B cell (primary cell): ENCODE data around the gene CDK5RAP1. TPM values are rescaled to one million over a fixed set of nuclear protein-coding genes. Genes with fewer than 3 reads are reported as not detected.

Experiments
- ATAC-seq: fragments of 200-7000 bp; cut with Tn5 transposase; one replicate; pipeline ENCODE4 v1.10.0; 2021; ENCODE audit warnings: low read depth, mild to moderate bottlenecking, moderate number of reproducible peaks, moderate library complexity
- CTCF ChIA-PET: fragments of 350-600 bp; sonication (Branson Sonifier 250); formaldehyde crosslinking; loops from one replicate; lab custom pipeline; 2021; ENCODE audit warnings: antibody characterized with exemption, inconsistent platforms; lab: Charles Lee
- POLR2A ChIA-PET: fragments of 350-600 bp; sonication (Branson Sonifier 250); formaldehyde crosslinking; loops from one replicate; lab custom pipeline; 2021; ENCODE audit warnings: antibody characterized with exemption; lab: Charles Lee
- DNase-seq: peaks from one replicate; pipeline ENCODE4 v3.0.0; 2013
- H2AFZ ChIP-seq: 2 replicates; pipeline ENCODE4 v1.6.1; 2012; ENCODE audit warnings: mild to moderate bottlenecking, low read depth, low read length; ENCODE audit not compliant: insufficient read depth, poor library complexity, severe bottlenecking
- H3K27ac ChIP-seq, 2 donors: 1 replicate in 1 of 2; 2 replicates in 1 of 2; pipeline ENCODE4 v1.5.1; 2012 to 2013; ENCODE audit warnings: low read length in 2 of 2, mild to moderate bottlenecking in 2 of 2, moderate library complexity in 1 of 2
- H3K27me3 ChIP-seq, 4 experiments: fragments of 200-600 bp in 1 of 4; sonication (generic) in 1 of 4; replicated peaks in 1 of 4; 1 replicate in 2 of 4; 2 replicates in 2 of 4; pipeline versions ENCODE4 v1.6.1 to v1.7.0; 2013 to 2016; ENCODE audit warnings: low read length in 3 of 4, mild to moderate bottlenecking in 2 of 4, mixed read lengths in 1 of 4, moderate library complexity in 1 of 4; ENCODE audit not compliant: insufficient read depth in 4 of 4, control insufficient read depth in 3 of 4; ENCODE audit errors: control extremely low read depth in 1 of 4
- H3K36me3 ChIP-seq, 2 experiments: replicated peaks in 1 of 2; 1 replicate in 1 of 2; 2 replicates in 1 of 2; pipeline versions ENCODE4 v1.6.1 to v1.7.1; 2013; ENCODE audit warnings: low read length in 1 of 2; ENCODE audit not compliant: insufficient read depth in 2 of 2, control insufficient read depth in 1 of 2; ENCODE audit errors: control extremely low read depth in 1 of 2, extremely low read depth in 1 of 2
- H3K4me1 ChIP-seq, 2 donors: fragments of 200-600 bp in 1 of 2; sonication (generic) in 1 of 2; 1 replicate in 1 of 2; 2 replicates in 1 of 2; pipeline versions ENCODE4 v1.5.1 to v1.6.1; 2013 to 2017; ENCODE audit warnings: low read length in 2 of 2; ENCODE audit not compliant: control insufficient read depth in 2 of 2, insufficient read depth in 2 of 2
- H3K4me2 ChIP-seq: replicated peaks from 2 replicates; pipeline ENCODE3; 2012; ENCODE audit warnings: mild to moderate bottlenecking, low read depth, low read length; ENCODE audit not compliant: poor library complexity, severe bottlenecking
- H3K4me3 ChIP-seq, 5 experiments: fragments of 200-600 bp in 1 of 5; sonication (generic) in 1 of 5; 1 replicate in 3 of 5; 2 replicates in 2 of 5; pipeline versions ENCODE4 v1.5.1 to v1.7.0; 2011 to 2016; ENCODE audit warnings: low read length in 4 of 5, mild to moderate bottlenecking in 4 of 5, low read depth in 2 of 5, control low read depth in 1 of 5, moderate library complexity in 1 of 5; ENCODE audit not compliant: insufficient read depth in 1 of 5; ENCODE audit errors: control extremely low read depth in 1 of 5, extremely low read depth in 1 of 5
- H3K79me2 ChIP-seq: fragments of 200-600 bp; sonication (generic); one replicate; pipeline ENCODE4 v1.6.0; 2016; ENCODE audit warnings: low read length; ENCODE audit not compliant: control insufficient read depth, insufficient read depth
- H3K9ac ChIP-seq: fragments of 200-600 bp; sonication (generic); 2 replicates; pipeline ENCODE4 v1.6.1; 2017; ENCODE audit warnings: mild to moderate bottlenecking, low read length, moderate library complexity
- H3K9me3 ChIP-seq, 3 donors: one replicate each; pipeline versions ENCODE4 v1.6.1 to v1.7.1; 2013; ENCODE audit warnings: low read length in 2 of 3; ENCODE audit not compliant: control insufficient read depth in 2 of 3, insufficient read depth in 1 of 3; ENCODE audit errors: control extremely low read depth in 1 of 3
- H4K20me1 ChIP-seq: 2 replicates; pipeline ENCODE4 v1.6.0; 2012; ENCODE audit warnings: mild to moderate bottlenecking, low read length; ENCODE audit not compliant: insufficient read depth, control insufficient read depth, poor library complexity, severe bottlenecking
- H3K27ac Mint-ChIP-seq: one replicate; pipeline ENCODE4 v1.8.0; 2021; ENCODE audit warnings: mixed read lengths
- H3K27me3 Mint-ChIP-seq: one replicate; pipeline ENCODE4 v1.8.0; 2021; ENCODE audit warnings: mixed read lengths
- H3K4me1 Mint-ChIP-seq: one replicate; pipeline ENCODE4 v1.8.0; 2021; ENCODE audit warnings: mixed read lengths
- H3K4me3 Mint-ChIP-seq: one replicate; pipeline ENCODE4 v1.8.0; 2021; ENCODE audit warnings: mixed read lengths
- H3K9me3 Mint-ChIP-seq: one replicate; pipeline ENCODE4 v1.8.0; 2022; ENCODE audit warnings: mixed read lengths; ENCODE audit not compliant: insufficient read depth
- EZH2 ChIP-seq: IDR thresholded peaks from 2 replicates; pipeline ENCODE4 v1.6.1; 2012; ENCODE audit warnings: borderline replicate concordance, low read depth, mild to moderate bottlenecking, moderate library complexity, low read length; ENCODE audit not compliant: insufficient read depth, poor library complexity, severe bottlenecking
- WGBS: methylation state at CpG from one replicate; pipeline ENCODE4 v1.1.5; 2013; ENCODE audit warnings: missing lambda C conversion rate; ENCODE audit not compliant: insufficient coverage; 5-methylcytosine and 5-hydroxymethylcytosine counted together
- intact Hi-C: fragments of 100-400 bp; cut with micrococcal nuclease; formaldehyde crosslinking; loops from one replicate; pipeline ENCODE4 v1.10.0; 2022
- polyA plus RNA-seq: library from polyadenylated mRNA; depleted of rRNA; stranded (reverse); fragments of >200 nt; gene quantifications from 2 replicates; pipeline ENCODE4 v1.2.3, GENCODE V29; 2012
- total RNA-seq, 2 donors: library from RNA; stranded (reverse); fragments of 120-200 nt in 1 of 2; gene quantifications; 1 replicate in 1 of 2; 2 replicates in 1 of 2; pipeline versions ENCODE4 v1.2.3 to v1.2.4, GENCODE V29; 2013 to 2022
- TF ChIP-seq, protein P1 (sequence below): fragments of 200-600 bp; IDR thresholded peaks from one replicate; pipeline ENCODE4 v1.8.0; 2022; ENCODE audit warnings: antibody characterized with exemption, mild to moderate bottlenecking

Gene CDK5RAP1
- total and polyA plus RNA-seq, 2 donors (not counting 1 experiment from before 2014, with no cell fraction given), result 50.4 to 60.5 TPM

DNA sequence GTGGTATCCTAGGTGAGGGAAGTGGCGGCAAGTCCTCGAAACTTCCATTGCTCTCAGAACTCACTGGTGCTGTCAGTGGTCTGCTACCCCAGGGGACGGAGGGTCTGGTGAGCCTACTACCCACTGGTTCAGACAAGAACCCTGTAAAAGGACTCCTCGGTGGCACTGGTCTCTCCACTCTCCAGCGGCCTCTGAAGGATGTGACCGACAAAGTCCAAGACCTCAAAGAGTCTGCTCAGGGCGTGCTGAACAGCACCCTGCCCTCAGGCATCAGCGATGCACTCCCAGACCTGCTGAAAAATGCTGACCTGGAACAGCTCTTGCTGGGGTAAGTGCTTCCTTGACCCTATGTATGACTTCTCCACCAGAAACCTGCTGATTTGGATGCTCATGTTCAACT is 51.8 kb downstream of the CDK5RAP1 start:
- no peak overlapping the region for H3K27ac Mint-ChIP-seq
- H3K4me3 Mint-ChIP-seq, result no peak overlapping the region
- no peaks in the 10 kb centered on the region for H3K27me3 Mint-ChIP-seq
- Histone ChIP-seq H3K4me2 (no peak overlapping the region), H3K9me3 (no peaks in the 10 kb centered on the region), H3K27ac (no peak overlapping the region), H3K4me3 (no peak overlapping the region), H3K4me1 (peaks cover 7 to 9% of the 10 kb centered on the region in 2 donors), H3K27me3 (no peaks in the 10 kb centered on the region), H3K79me2 (no peaks in the 10 kb centered on the region), H2AFZ (no peak overlapping the region), H3K36me3 (peaks cover 0 to 7% of the 10 kb centered on the region in 2 experiments), H3K9ac (no peak overlapping the region), H4K20me1 (no peaks in the 10 kb centered on the region)
- TF ChIP-seq, protein P1, sequence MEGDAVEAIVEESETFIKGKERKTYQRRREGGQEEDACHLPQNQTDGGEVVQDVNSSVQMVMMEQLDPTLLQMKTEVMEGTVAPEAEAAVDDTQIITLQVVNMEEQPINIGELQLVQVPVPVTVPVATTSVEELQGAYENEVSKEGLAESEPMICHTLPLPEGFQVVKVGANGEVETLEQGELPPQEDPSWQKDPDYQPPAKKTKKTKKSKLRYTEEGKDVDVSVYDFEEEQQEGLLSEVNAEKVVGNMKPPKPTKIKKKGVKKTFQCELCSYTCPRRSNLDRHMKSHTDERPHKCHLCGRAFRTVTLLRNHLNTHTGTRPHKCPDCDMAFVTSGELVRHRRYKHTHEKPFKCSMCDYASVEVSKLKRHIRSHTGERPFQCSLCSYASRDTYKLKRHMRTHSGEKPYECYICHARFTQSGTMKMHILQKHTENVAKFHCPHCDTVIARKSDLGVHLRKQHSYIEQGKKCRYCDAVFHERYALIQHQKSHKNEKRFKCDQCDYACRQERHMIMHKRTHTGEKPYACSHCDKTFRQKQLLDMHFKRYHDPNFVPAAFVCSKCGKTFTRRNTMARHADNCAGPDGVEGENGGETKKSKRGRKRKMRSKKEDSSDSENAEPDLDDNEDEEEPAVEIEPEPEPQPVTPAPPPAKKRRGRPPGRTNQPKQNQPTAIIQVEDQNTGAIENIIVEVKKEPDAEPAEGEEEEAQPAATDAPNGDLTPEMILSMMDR, result no peak
- TF ChIP-seq EZH2, result no peak
- peaks cover 5% of the 10 kb centered on the region for H3K4me1 Mint-ChIP-seq
- WGBS, result 96% methylated on average over 7 of the region's 8 CpGs
- intact Hi-C loops, result no loop called here
- DNase-seq (no peak), ATAC-seq (no peak)
- H3K9me3 Mint-ChIP-seq, result no peaks in the 10 kb centered on the region
- ChIA-PET CTCF (no interaction called here), POLR2A (no interaction called here)

GRCh38 chr20:33348136-33348937 is 53.0 kb downstream of the CDK5RAP1 start:
- intact Hi-C loops, result no loop called here
- DNase-seq (no peak), ATAC-seq (no peak)
- no peaks in the 10 kb centered on the region for H3K9me3 ChIP-seq
- H3K9ac ChIP-seq, result no peak overlapping the region
- Mint-ChIP-seq H3K9me3 (no peaks in the 10 kb centered on the region), H3K4me1 (peaks cover 6% of the 10 kb centered on the region), H3K27me3 (no peaks in the 10 kb centered on the region), H3K4me3 (no peak overlapping the region), H3K27ac (no peak overlapping the region)
- H2AFZ ChIP-seq, result no peak overlapping the region
- ChIA-PET POLR2A (no interaction called here), CTCF (no interaction called here)
- WGBS, result 96% methylated on average over 7 of the region's 11 CpGs
- H3K36me3 ChIP-seq, result peaks cover 0 to 7% of the 10 kb centered on the region in 2 experiments
- no peaks in the 10 kb centered on the region for H3K27me3 ChIP-seq
- H3K4me1 ChIP-seq, result peaks cover 7 to 10% of the 10 kb centered on the region in 2 donors
- no peak for TF ChIP-seq EZH2
- TF ChIP-seq, protein P1, result no peak
- H3K27ac ChIP-seq, result no peak overlapping the region
- no peak overlapping the region for H3K4me2 ChIP-seq
- no peak overlapping the region for H3K4me3 ChIP-seq
- H4K20me1 ChIP-seq, result no peaks in the 10 kb centered on the region
- H3K79me2 ChIP-seq, result no peaks in the 10 kb centered on the region
